Neutrophil (primary cell): ENCODE results near the gene REEP6.

ENCODE experiments used
- H3K27ac ChIP-seq: fragments of 200-600 bp; sonication (generic); 2 replicates; pipeline ENCODE4 v1.5.1; 2016; ENCODE audit warnings: mild to moderate bottlenecking, moderate library complexity
- H3K27me3 ChIP-seq: fragments of 200-600 bp; sonication (generic); 2 replicates; pipeline ENCODE4 v1.6.0; 2016; ENCODE audit warnings: mild to moderate bottlenecking
- H3K36me3 ChIP-seq: fragments of 200-600 bp; sonication (generic); 2 replicates; pipeline ENCODE4 v1.5.1; 2017
- H3K4me1 ChIP-seq, 2 experiments: fragments of 200-600 bp in 1 of 2; sonication (generic) in 1 of 2; 1 replicate in 1 of 2; 2 replicates in 1 of 2; pipeline versions ENCODE4 v1.5.1 to v1.6.1; 2013 to 2016; ENCODE audit warnings: low read depth in 1 of 2, low read length in 1 of 2, mild to moderate bottlenecking in 1 of 2, moderate library complexity in 1 of 2; ENCODE audit not compliant: control insufficient read depth in 1 of 2, insufficient read depth in 1 of 2
- H3K4me3 ChIP-seq, 2 experiments: fragments of 200-600 bp in 1 of 2; sonication (generic) in 1 of 2; 1 replicate in 1 of 2; 2 replicates in 1 of 2; pipeline ENCODE4 v1.5.1; 2013 to 2016; ENCODE audit warnings: low read depth in 1 of 2, low read length in 1 of 2, mild to moderate bottlenecking in 1 of 2, moderate library complexity in 1 of 2
- H3K9me3 ChIP-seq: fragments of 200-600 bp; sonication (generic); 2 replicates; pipeline ENCODE4 v1.5.1; 2016
- TF ChIP-seq, protein P1 (sequence below): fragments of 200-600 bp; sonication (generic); IDR thresholded peaks from 2 replicates; pipeline ENCODE4 v1.5.1; 2016; ENCODE audit warnings: antibody characterized with exemption

Gene REEP6

DNA sequence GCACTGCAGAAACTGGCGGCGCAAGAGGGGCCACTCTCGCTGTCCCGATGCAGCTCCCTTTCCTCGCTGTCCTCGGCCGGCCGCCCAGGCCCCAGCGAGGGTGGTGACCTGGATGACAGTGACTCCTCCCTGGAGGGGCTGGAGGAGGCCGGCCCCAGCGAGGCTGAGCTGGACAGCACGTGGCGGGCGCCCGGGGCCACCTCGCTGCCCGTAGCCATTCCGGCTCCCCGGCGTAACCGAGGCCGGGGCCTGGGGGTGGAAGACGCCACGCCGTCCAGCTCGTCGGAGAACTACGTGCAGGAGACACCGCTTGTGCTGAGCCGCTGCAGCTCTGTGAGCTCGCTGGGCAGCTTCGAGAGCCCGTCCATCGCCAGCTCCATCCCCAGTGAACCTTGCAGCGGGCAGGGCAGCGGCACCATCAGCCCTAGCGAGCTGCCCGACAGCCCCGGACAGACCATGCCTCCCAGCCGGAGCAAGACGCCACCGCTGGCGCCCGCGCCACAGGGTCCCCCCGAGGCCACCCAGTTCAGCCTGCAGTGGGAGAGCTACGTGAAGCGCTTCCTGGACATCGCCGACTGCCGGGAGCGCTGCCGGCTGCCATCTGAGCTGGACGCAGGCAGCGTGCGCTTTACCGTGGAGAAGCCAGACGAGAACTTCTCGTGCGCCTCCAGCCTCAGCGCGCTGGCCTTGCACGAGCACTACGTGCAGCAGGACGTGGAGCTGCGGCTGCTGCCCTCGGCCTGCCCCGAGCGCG lies 24.3 kb upstream of the REEP6 start:
- Histone ChIP-seq H3K27ac (no peak overlapping the region), H3K4me1 (peaks cover 17 to 44% of the 10 kb centered on the region in 2 experiments), H3K27me3 (peaks cover 85% of the 10 kb centered on the region), H3K9me3 (no peaks in the 10 kb centered on the region), H3K36me3 (no peaks in the 10 kb centered on the region), H3K4me3 (no peak overlapping the region)
- TF ChIP-seq, protein P1, sequence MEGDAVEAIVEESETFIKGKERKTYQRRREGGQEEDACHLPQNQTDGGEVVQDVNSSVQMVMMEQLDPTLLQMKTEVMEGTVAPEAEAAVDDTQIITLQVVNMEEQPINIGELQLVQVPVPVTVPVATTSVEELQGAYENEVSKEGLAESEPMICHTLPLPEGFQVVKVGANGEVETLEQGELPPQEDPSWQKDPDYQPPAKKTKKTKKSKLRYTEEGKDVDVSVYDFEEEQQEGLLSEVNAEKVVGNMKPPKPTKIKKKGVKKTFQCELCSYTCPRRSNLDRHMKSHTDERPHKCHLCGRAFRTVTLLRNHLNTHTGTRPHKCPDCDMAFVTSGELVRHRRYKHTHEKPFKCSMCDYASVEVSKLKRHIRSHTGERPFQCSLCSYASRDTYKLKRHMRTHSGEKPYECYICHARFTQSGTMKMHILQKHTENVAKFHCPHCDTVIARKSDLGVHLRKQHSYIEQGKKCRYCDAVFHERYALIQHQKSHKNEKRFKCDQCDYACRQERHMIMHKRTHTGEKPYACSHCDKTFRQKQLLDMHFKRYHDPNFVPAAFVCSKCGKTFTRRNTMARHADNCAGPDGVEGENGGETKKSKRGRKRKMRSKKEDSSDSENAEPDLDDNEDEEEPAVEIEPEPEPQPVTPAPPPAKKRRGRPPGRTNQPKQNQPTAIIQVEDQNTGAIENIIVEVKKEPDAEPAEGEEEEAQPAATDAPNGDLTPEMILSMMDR: no peak

DNA sequence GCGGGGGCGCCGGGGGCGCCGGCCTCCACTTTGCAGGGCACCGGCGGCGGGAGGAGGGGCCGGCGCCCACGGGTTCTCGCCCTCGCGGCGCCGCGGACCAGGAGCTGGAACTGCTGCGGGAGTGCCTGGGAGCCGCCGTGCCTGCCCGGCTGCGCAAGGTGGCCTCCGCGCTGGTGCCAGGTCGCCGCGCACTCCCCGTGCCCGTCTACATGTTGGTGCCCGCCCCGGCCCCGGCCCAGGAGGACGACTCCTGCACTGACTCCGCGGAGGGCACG lies 23.8 kb upstream of the REEP6 start:
- H3K36me3 ChIP-seq: no peaks in the 10 kb centered on the region
- no peak overlapping the region for H3K27ac ChIP-seq
- peaks cover 85% of the 10 kb centered on the region for H3K27me3 ChIP-seq
- H3K4me3 ChIP-seq: no peak overlapping the region
- TF ChIP-seq, protein P1: no peak
- peaks cover 19 to 45% of the 10 kb centered on the region in 2 experiments for H3K4me1 ChIP-seq
- H3K9me3 ChIP-seq: no peaks in the 10 kb centered on the region

DNA sequence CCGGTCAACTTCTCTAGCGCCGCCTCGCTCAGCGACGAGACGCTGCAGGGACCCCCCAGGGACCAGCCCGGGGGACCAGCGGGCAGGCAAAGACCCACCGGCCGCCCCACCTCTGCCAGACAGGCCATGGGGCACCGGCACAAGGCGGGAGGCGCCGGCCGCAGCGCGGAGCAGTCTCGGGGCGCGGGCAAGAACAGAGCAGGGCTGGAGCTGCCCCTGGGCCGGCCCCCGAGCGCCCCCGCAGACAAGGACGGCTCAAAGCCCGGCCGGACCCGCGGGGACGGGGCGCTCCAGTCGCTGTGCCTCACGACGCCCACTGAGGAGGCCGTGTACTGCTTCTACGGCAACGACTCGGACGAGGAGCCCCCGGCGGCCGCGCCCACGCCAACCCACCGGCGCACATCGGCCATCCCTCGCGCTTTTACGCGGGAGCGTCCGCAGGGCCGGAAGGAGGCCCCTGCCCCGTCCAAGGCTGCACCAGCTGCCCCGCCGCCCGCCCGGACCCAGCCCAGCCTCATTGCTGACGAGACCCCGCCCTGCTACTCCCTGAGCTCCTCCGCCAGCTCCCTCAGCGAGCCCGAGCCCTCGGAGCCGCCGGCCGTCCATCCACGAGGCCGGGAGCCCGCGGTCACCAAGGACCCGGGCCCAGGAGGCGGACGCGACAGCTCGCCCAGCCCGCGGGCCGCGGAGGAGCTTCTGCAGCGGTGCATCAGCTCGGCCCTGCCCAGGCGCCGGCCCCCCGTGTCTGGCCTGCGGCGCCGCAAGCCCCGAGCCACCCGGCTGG lies 23.3 kb upstream of the REEP6 start:
- peaks cover 90% of the 10 kb centered on the region for H3K27me3 ChIP-seq
- H3K9me3 ChIP-seq: no peaks in the 10 kb centered on the region
- peaks cover 19 to 45% of the 10 kb centered on the region in 2 experiments for H3K4me1 ChIP-seq
- TF ChIP-seq, protein P1: no peak
- no peak overlapping the region for H3K4me3 ChIP-seq
- no peaks in the 10 kb centered on the region for H3K36me3 ChIP-seq
- H3K27ac ChIP-seq: no peak overlapping the region

DNA sequence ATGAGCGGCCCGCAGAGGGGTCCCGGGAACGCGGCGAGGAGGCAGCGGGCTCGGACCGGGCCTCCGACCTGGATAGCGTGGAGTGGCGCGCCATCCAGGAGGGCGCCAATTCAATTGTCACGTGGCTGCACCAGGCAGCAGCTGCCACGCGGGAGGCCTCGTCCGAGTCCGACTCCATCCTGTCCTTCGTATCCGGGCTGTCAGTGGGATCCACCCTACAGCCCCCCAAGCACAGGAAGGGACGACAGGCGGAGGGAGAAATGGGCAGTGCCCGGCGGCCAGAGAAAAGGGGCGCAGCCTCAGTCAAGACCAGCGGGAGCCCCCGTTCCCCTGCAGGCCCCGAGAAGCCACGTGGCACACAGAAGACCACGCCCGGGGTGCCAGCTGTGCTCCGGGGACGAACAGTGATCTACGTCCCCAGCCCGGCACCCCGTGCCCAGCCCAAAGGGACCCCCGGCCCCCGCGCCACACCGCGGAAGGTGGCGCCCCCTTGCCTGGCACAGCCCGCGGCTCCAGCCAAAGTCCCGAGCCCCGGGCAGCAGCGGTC lies 22.6 kb upstream of the REEP6 start:
- peaks cover 19 to 45% of the 10 kb centered on the region in 2 experiments for H3K4me1 ChIP-seq

DNA sequence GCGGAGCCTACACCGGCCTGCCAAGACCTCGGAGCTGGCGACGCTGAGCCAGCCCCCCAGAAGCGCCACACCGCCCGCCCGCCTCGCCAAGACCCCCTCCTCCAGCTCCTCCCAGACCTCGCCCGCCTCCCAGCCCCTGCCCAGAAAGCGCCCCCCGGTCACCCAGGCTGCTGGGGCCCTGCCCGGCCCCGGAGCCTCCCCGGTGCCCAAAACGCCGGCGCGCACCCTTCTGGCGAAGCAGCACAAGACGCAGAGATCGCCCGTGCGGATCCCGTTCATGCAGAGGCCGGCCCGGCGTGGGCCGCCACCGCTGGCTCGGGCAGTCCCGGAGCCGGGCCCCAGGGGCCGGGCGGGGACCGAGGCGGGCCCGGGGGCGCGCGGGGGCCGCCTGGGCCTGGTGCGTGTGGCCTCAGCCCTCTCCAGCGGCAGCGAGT lies 22.1 kb upstream of the REEP6 start:
- H3K36me3 ChIP-seq: no peaks in the 10 kb centered on the region
- H3K4me3 ChIP-seq: no peak overlapping the region
- peaks cover 100% of the 10 kb centered on the region for H3K27me3 ChIP-seq
- peaks cover 19 to 45% of the 10 kb centered on the region in 2 experiments for H3K4me1 ChIP-seq
- no peak overlapping the region for H3K27ac ChIP-seq
- TF ChIP-seq, protein P1: no peak
- H3K9me3 ChIP-seq: no peaks in the 10 kb centered on the region

More for the DNA sequence above, 22.6 kb upstream of the REEP6 start:
- TF ChIP-seq, protein P1: no peak
- no peaks in the 10 kb centered on the region for H3K9me3 ChIP-seq
- peaks cover 97% of the 10 kb centered on the region for H3K27me3 ChIP-seq
- H3K27ac ChIP-seq: no peak overlapping the region
- H3K36me3 ChIP-seq: no peaks in the 10 kb centered on the region
- no peak overlapping the region for H3K4me3 ChIP-seq
